Measurements from ENCODE around the gene INSRR.

INSRR gene

GRCh38 chr1:156814571-156815260 lies 44.2 kb downstream of the INSRR start:
- Histone ChIP-seq H3K9ac (ENCODE audit: low read depth, low read length, poor library complexity) (no peak overlapping the region), H3K14ac (ENCODE audit: low read length) (no peak overlapping the region), H3K4me3 (ENCODE audit: low read length in 2 of 2) (no peak overlapping the region), H3K27ac (replicated peaks; ENCODE audit: low read length) (no peak overlapping the region), H3K18ac (ENCODE audit: low read length) (no peak overlapping the region), H3K27me3 (ENCODE audit: control insufficient read depth in 3 of 3, insufficient read depth in 3 of 3, low read depth in 1 of 3, low read length in 3 of 3) (peaks cover 0 to 53% (median 19%) of the 10 kb centered on the region in 3 experiments), H2BK15ac (ENCODE audit: low read length) (peak overlapping the region; percentile 10), H3K36me3 (replicated peaks in 1 of 2; ENCODE audit: control insufficient read depth in 2 of 2, insufficient read depth in 2 of 2, low read length in 2 of 2) (no peaks in the 10 kb centered on the region), H2BK120ac (ENCODE audit: low read depth, low read length) (peak overlapping the region; percentile 36), H3K4me1 (ENCODE audit: control insufficient read depth in 2 of 2, insufficient read depth in 1 of 2, low read depth in 1 of 2, low read length in 2 of 2) (peaks cover 9 to 14% of the 10 kb centered on the region in 2 donors), H2AFZ (ENCODE audit: low read length) (peak overlapping the region; percentile 95), H2BK12ac (ENCODE audit: low read length) (no peak overlapping the region), H3K23ac (ENCODE audit: low read depth, low read length, poor library complexity) (no peak overlapping the region), H2BK5ac (ENCODE audit: low read length) (no peak overlapping the region), H4K91ac (ENCODE audit: low read depth, low read length, poor library complexity) (no peak overlapping the region), H2AK5ac (ENCODE audit: low read depth, low read length) (no peak overlapping the region), H3K4me2 (ENCODE audit: insufficient read depth, low read length, poor library complexity, severe bottlenecking) (no peak overlapping the region), H3K79me1 (ENCODE audit: low read depth, low read length) (no peaks in the 10 kb centered on the region), H4K8ac (ENCODE audit: low read depth, low read length) (no peak overlapping the region), H3K4ac (ENCODE audit: low read length) (no peak overlapping the region), H3K9me3 (replicated peaks in 1 of 2; ENCODE audit: control insufficient read depth in 2 of 2, insufficient read depth in 1 of 2, low read depth in 1 of 2, low read length in 2 of 2) (no peaks in the 10 kb centered on the region)
- no CpG with 5 or more reads among the region's 7 CpGs for WGBS, 2 donors (ENCODE audit: extremely low coverage in 2 of 2, insufficient read length in 2 of 2, insufficient replicate concordance in 1 of 2)
- no peak for DNase-seq (ENCODE audit: low spot score)

- no peak overlapping the region for H4K8ac ChIP-seq (ENCODE audit: low read depth, low read length)
- peaks cover 0 to 53% (median 19%) of the 10 kb centered on the region in 3 experiments for H3K27me3 ChIP-seq (ENCODE audit: control insufficient read depth in 3 of 3, insufficient read depth in 3 of 3, low read depth in 1 of 3, low read length in 3 of 3)
- H3K23ac ChIP-seq (ENCODE audit: low read depth, low read length, poor library complexity): peak overlapping the region; percentile 12
- peak overlapping the region; percentile 36 for H2BK120ac ChIP-seq (ENCODE audit: low read depth, low read length)
- DNase-seq (ENCODE audit: low spot score): peak; percentile 27
- H2BK12ac ChIP-seq (ENCODE audit: low read length): peak overlapping the region; percentile 59
- no peak overlapping the region for H2BK5ac ChIP-seq (ENCODE audit: low read length)
- peak overlapping the region; percentile 42 for H2AK5ac ChIP-seq (ENCODE audit: low read depth, low read length)
- peak overlapping the region; percentile 91 for H3K14ac ChIP-seq (ENCODE audit: low read length)
- peak overlapping the region; percentile 93 for H3K4ac ChIP-seq (ENCODE audit: low read length)
- H3K4me2 ChIP-seq (ENCODE audit: insufficient read depth, low read length, poor library complexity, severe bottlenecking): peak overlapping the region; percentile 75
- no peaks in the 10 kb centered on the region for H3K9me3 ChIP-seq (replicated peaks in 1 of 2; ENCODE audit: control insufficient read depth in 2 of 2, insufficient read depth in 1 of 2, low read depth in 1 of 2, low read length in 2 of 2)
- no peak overlapping the region for H4K91ac ChIP-seq (ENCODE audit: low read depth, low read length, poor library complexity)
- no peak overlapping the region for H3K27ac ChIP-seq (replicated peaks; ENCODE audit: low read length)
- H3K4me3 ChIP-seq (ENCODE audit: low read length in 2 of 2): peak overlapping the region; percentile 32 to 76
- WGBS, 2 donors (ENCODE audit: extremely low coverage in 2 of 2, insufficient read length in 2 of 2, insufficient replicate concordance in 1 of 2): no CpG with 5 or more reads among the region's 60 CpGs
- peak overlapping the region; percentile 95 for H2AFZ ChIP-seq (ENCODE audit: low read length)
- H2BK15ac ChIP-seq (ENCODE audit: low read length): peak overlapping the region; percentile 84
- H3K9ac ChIP-seq (ENCODE audit: low read depth, low read length, poor library complexity): peak overlapping the region; percentile 85
- no peaks in the 10 kb centered on the region for H3K79me1 ChIP-seq (ENCODE audit: low read depth, low read length)
- H3K4me1 ChIP-seq (ENCODE audit: control insufficient read depth in 2 of 2, insufficient read depth in 1 of 2, low read depth in 1 of 2, low read length in 2 of 2): peaks cover 9 to 18% of the 10 kb centered on the region in 2 donors
- peak overlapping the region; percentile 98 for H3K18ac ChIP-seq (ENCODE audit: low read length)
- H3K36me3 ChIP-seq (replicated peaks in 1 of 2; ENCODE audit: control insufficient read depth in 2 of 2, insufficient read depth in 2 of 2, low read length in 2 of 2): no peaks in the 10 kb centered on the region
Measured at GRCh38 chr1:156813750-156814570, 45.0 kb downstream of the INSRR start.

- H3K4me3 ChIP-seq (ENCODE audit: low read length in 2 of 2): peak overlapping the region; percentile 32 to 76
- no peak overlapping the region for H4K8ac ChIP-seq (ENCODE audit: low read depth, low read length)
- H3K9me3 ChIP-seq (replicated peaks in 1 of 2; ENCODE audit: control insufficient read depth in 2 of 2, insufficient read depth in 1 of 2, low read depth in 1 of 2, low read length in 2 of 2): no peaks in the 10 kb centered on the region
- H3K4ac ChIP-seq (ENCODE audit: low read length): no peak overlapping the region
- no peak overlapping the region for H2AK5ac ChIP-seq (ENCODE audit: low read depth, low read length)
- peak overlapping the region; percentile 12 for H3K23ac ChIP-seq (ENCODE audit: low read depth, low read length, poor library complexity)
- H3K27ac ChIP-seq (replicated peaks; ENCODE audit: low read length): no peak overlapping the region
- H3K79me1 ChIP-seq (ENCODE audit: low read depth, low read length): no peaks in the 10 kb centered on the region
- no peak overlapping the region for H2BK120ac ChIP-seq (ENCODE audit: low read depth, low read length)
- H3K36me3 ChIP-seq (replicated peaks in 1 of 2; ENCODE audit: control insufficient read depth in 2 of 2, insufficient read depth in 2 of 2, low read length in 2 of 2): no peaks in the 10 kb centered on the region
- no peak overlapping the region for H3K14ac ChIP-seq (ENCODE audit: low read length)
- peak overlapping the region; percentile 85 for H3K9ac ChIP-seq (ENCODE audit: low read depth, low read length, poor library complexity)
- H4K91ac ChIP-seq (ENCODE audit: low read depth, low read length, poor library complexity): no peak overlapping the region
- no peak overlapping the region for H2BK12ac ChIP-seq (ENCODE audit: low read length)
- WGBS, 2 donors (ENCODE audit: extremely low coverage in 2 of 2, insufficient read length in 2 of 2, insufficient replicate concordance in 1 of 2): no CpG with 5 or more reads among the region's 10 CpGs
- H3K27me3 ChIP-seq (ENCODE audit: control insufficient read depth in 3 of 3, insufficient read depth in 3 of 3, low read depth in 1 of 3, low read length in 3 of 3): peaks cover 0 to 53% (median 19%) of the 10 kb centered on the region in 3 experiments
- H3K4me1 ChIP-seq (ENCODE audit: control insufficient read depth in 2 of 2, insufficient read depth in 1 of 2, low read depth in 1 of 2, low read length in 2 of 2): peaks cover 9 to 18% of the 10 kb centered on the region in 2 donors
- H2AFZ ChIP-seq (ENCODE audit: low read length): peak overlapping the region; percentile 95
- H2BK15ac ChIP-seq (ENCODE audit: low read length): no peak overlapping the region
- H3K18ac ChIP-seq (ENCODE audit: low read length): peak overlapping the region; percentile 98
- peak overlapping the region; percentile 75 for H3K4me2 ChIP-seq (ENCODE audit: insufficient read depth, low read length, poor library complexity, severe bottlenecking)
- no peak overlapping the region for H2BK5ac ChIP-seq (ENCODE audit: low read length)
- DNase-seq (ENCODE audit: low spot score): no peak
Measured at GRCh38 chr1:156813298-156813697, 45.6 kb downstream of the INSRR start.
